HG03097 (cell line): Measurements from ENCODE around the gene SMARCE1.
"Not testable (repeated sequence)": the region's sequence is repeated elsewhere in the genome, so short reads cannot be mapped to it uniquely, and the experiment has no call there.

Experiments
- ATAC-seq: cut with Tn5 transposase; IDR thresholded peaks from one replicate; pipeline ENCODE4 v1.9.1; 2021; ENCODE audit not compliant: unreplicated experiment, low FRiP score

The SMARCE1 gene

GRCh38 chr17:40590742-40591141 is 56.9 kb downstream of the SMARCE1 start:
- no peak for ATAC-seq

- ATAC-seq: no peak
Observed at GRCh38 chr17:40588552-40588951, 59.1 kb downstream of the SMARCE1 start.

GRCh38 chr17:40586264-40586663 is 61.4 kb downstream of the SMARCE1 start:
- ATAC-seq: not testable (repeated sequence)

- ATAC-seq: not testable (repeated sequence)
Observed at GRCh38 chr17:40584950-40585349, 62.7 kb downstream of the SMARCE1 start.

- ATAC-seq: peak; percentile 91
Observed at GRCh38 chr17:40582328-40582901, 65.2 kb downstream of the SMARCE1 start.

- no peak for ATAC-seq
Observed at GRCh38 chr17:40580140-40580539, 67.5 kb downstream of the SMARCE1 start.

GRCh38 chr17:40579471-40579870 is 68.1 kb downstream of the SMARCE1 start:
- ATAC-seq: no peak

GRCh38 chr17:40577611-40578065 is 70.0 kb downstream of the SMARCE1 start:
- ATAC-seq: no peak

- no peak for ATAC-seq
Observed at GRCh38 chr17:40576113-40576740, 71.4 kb downstream of the SMARCE1 start.
